Bronchial epithelial cell (primary cell): ENCODE data around the gene STAG3. TPM values are rescaled to one million over a fixed set of nuclear protein-coding genes. Genes with fewer than 3 reads are reported as not detected.

ENCODE experiments used
- DNase-seq: peaks from one replicate; pipeline ENCODE4 v3.0.0-alpha.2; 2010; ENCODE audit warnings: low read depth
- FAIRE-seq: peaks from 2 replicates; lab custom pipeline; 2011; peaks lifted over from hg19 to GRCh38; lab: Jason Lieb, UNC
- H3K27me3 ChIP-seq: 2 replicates; pipeline ENCODE4 v1.5.1; 2011; ENCODE audit warnings: low read length; ENCODE audit not compliant: control insufficient read depth, insufficient read depth
- H3K36me3 ChIP-seq: 2 replicates; pipeline ENCODE4 v1.5.1; 2011; ENCODE audit warnings: low read length; ENCODE audit not compliant: control insufficient read depth, insufficient read depth
- H3K4me3 ChIP-seq: 2 replicates; pipeline ENCODE4 v1.5.1; 2011; ENCODE audit warnings: mild to moderate bottlenecking, low read depth, low read length, control low read depth
- CTCF ChIP-seq: IDR thresholded peaks from 2 replicates; pipeline ENCODE4 v1.5.1; 2011; ENCODE audit warnings: mild to moderate bottlenecking, moderate library complexity, low read length, control low read depth, inconsistent platforms; ENCODE audit not compliant: insufficient read depth, severe bottlenecking
- total RNA-seq: library from RNA; depleted of rRNA; stranded (reverse); fragments of >200 nt; gene quantifications from 2 replicates; pipeline ENCODE4 v1.2.1, GENCODE V29; 2014

Gene STAG3
- total RNA-seq, 1 donor from 2014 or later: under 0.01 TPM

- DNase-seq (no peak), FAIRE-seq (no peak)
- H3K36me3 ChIP-seq: peaks cover 27% of the 10 kb centered on the region
- H3K27me3 ChIP-seq: no peaks in the 10 kb centered on the region
- no peak overlapping the region for H3K4me3 ChIP-seq
- TF ChIP-seq CTCF: no peak
These were observed 22.0 kb upstream of the STAG3 start for GRCh38 chr7:100155553-100156317.

GRCh38 chr7:100156331-100157068 is 21.2 kb upstream of the STAG3 start:
- no peaks in the 10 kb centered on the region for H3K27me3 ChIP-seq
- FAIRE-seq: no peak
- TF ChIP-seq CTCF: no peak
- no peak overlapping the region for H3K4me3 ChIP-seq
- DNase-seq: no peak
- H3K36me3 ChIP-seq: peaks cover 27% of the 10 kb centered on the region

- no peak for TF ChIP-seq CTCF
- Histone ChIP-seq H3K27me3 (no peaks in the 10 kb centered on the region), H3K4me3 (no peak overlapping the region), H3K36me3 (peaks cover 25% of the 10 kb centered on the region)
- FAIRE-seq: no peak
- no peak for DNase-seq
These were observed 20.7 kb upstream of the STAG3 start for GRCh38 chr7:100157069-100157333.

GRCh38 chr7:100157334-100158228 is 20.1 kb upstream of the STAG3 start:
- Histone ChIP-seq H3K4me3 (peak overlapping the region; percentile 78), H3K27me3 (no peaks in the 10 kb centered on the region), H3K36me3 (peaks cover 22% of the 10 kb centered on the region)
- TF ChIP-seq CTCF: peak; percentile 37
- DNase-seq (peak; percentile 78), FAIRE-seq (no peak)

GRCh38 chr7:100158229-100159098 is 19.3 kb upstream of the STAG3 start, which contains the start of gene TRAPPC14:
Gene TRAPPC14, minus strand, starts transcription at chr7:100158723. Its CDS starts 224 bp downstream, at chr7:100158499.
- Histone ChIP-seq H3K27me3 (no peaks in the 10 kb centered on the region), H3K36me3 (peaks cover 20% of the 10 kb centered on the region), H3K4me3 (peak within 1 kb of the TSS; percentile 78)
- TF ChIP-seq CTCF: no peak
- FAIRE-seq (no peak), DNase-seq (peak; percentile 60)
